Posterior vena cava (tissue), 2 donors: Measurements from ENCODE around the gene TOMT. TPM values are rescaled to one million over a fixed set of nuclear protein-coding genes. Genes with fewer than 3 reads are reported as not detected.
"Not testable (repeated sequence)": the region's sequence is repeated elsewhere in the genome, so short reads cannot be mapped to it uniquely, and the experiment has no call there.

ENCODE experiments used
- DNase-seq: peaks from one replicate; pipeline ENCODE4 v3.0.0-alpha.2; 2020; ENCODE audit warnings: low spot score
- intact Hi-C, 2 donors: fragments of 100-400 bp; cut with DNase I; formaldehyde crosslinking; loops; one replicate each; pipeline versions ENCODE4 v1.14.1 to v1.14.2; 2022 to 2023
- microRNA-seq, 2 donors: library from miRNA; unstranded; fragments of <30 nt; microRNA quantifications; one replicate each; pipeline ENCODE4 v1.2.0, GENCODE V29; 2020 to 2021; ENCODE audit warnings: borderline microRNAs expressed in 2 of 2
- total RNA-seq, 2 donors: library from RNA; stranded (reverse); fragmentation: NEBNext Ultra II Directional; extraction: Animal tissue kit (Norgen Biotek cat#: 25700); gene quantifications; one replicate each; pipeline ENCODE4 v1.2.1, GENCODE V29; 2021
- donor health status: DM: yes; HTN: yes; CAD: no.
- donor health status: DM: yes; HTN: yes; CAD: no.

The TOMT gene
- total RNA-seq, 2 donors from 2014 or later = not detected

DNA sequence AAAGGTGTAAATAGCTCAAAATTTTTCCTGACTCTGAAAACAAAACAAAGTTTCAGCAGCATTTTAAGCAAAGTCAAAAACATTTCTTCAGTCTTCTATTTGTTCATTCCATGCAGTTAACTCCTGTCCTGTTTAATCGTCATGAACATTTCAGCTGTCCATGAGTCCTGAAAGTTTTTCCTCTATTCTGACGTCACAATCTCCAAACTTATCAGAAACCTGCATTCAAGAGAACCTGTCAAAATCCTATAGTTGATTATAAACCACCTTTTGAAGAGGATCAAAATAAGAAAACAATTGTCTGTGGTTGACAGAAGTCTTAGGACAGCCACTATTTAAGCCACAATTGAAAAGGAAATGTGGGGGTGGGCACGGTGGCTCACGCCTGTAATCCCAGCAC, 45.2 kb downstream of the TOMT start:
- intact Hi-C loops = no loop called here
- DNase-seq = no peak

DNA sequence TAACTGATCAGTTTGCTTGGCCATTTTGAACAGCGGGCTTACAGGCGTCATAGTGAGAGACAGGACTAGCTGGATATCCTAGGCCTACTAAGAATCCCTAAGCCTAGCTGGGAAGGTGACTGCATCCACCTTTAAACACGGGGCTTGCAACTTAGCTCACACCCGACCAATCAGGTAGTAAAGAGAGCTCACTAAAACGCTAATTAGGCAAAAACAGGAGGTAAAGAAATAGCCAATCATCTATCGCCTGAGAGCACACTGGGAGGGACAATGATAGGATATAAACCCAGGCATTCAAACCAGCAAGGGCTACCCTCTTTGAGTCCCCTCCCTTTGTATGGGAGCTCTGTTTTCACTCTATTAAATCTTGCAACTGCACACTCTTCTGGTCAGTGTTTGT, 48.1 kb downstream of the TOMT start:
- DNase-seq, intact Hi-C loops: not testable (repeated sequence)

DNA sequence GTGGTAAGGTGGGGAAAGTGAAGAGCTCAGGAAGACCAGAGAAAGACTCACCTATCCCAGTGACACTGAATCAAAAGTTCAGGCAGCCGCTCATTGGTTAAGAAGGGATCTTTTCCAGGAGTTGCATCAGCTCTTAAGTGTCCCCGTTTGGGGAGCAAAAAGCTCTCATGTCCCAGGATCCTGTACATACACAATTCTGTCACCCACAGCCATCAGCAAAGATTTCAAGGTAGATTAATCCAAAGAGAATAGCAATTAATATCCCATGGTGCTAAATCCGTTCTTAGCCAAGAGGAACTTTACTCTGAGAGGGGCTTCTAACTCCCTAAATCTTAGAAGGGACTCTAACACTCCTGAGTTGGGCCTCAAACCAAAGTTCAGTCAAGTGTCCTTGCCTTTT, 49.1 kb downstream of the TOMT start:
- no peak for DNase-seq
- intact Hi-C loops = no loop called here

DNA sequence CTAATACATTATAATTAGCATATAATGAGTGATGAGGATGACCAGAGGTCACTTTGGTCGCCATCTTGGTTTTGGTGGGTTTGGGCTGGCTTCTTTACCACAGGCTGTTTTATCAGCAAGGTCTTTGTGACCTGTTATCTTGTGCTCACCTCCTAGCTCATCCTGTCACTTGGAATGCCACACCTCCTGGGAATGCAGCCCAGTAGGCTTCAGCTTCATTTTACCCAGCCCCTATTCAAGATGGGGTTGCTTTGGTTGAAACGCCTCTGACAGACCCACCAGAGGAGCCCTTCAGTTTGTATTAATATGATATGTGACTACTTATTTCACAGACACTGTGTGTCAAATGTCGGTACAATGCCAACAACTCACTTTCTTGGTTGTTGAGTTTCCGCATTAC, 50.0 kb downstream of the TOMT start:
- DNase-seq = no peak
- intact Hi-C loops = no loop called here

DNA sequence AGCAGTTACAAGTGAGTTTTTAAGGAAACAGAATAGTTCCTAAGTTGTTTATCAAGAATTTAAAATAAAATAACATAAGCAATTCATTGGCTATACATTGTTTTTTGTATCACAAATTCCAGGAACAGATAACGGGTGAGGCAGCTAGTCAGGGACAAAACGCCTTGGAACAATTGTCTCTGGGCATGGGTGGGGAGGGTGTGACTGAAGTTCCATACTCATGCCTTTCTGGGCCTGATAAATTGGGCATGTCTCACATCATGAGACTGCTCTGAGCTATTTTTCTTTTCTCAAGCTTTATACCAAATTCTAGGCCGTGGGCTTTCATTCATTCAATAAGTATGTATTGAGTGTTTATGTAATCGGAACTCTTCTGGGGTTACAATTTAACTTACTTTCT, 51.4 kb downstream of the TOMT start:
- no peak for DNase-seq

More for the DNA sequence above, 51.4 kb downstream of the TOMT start:
- intact Hi-C loops = no loop called here

Small RNA genes lying within 50 kb of the gene (microRNA-seq; reads per million reads assigned to microRNA genes)
- gene MIR3165 = 0 reads per million in 2 donors

Other genes with a start within 250 kb of the TOMT start
- gene DEFB131B, start 227.5 kb upstream of the TOMT start, total RNA-seq = not detected
- gene XNDC1N, start 177.3 kb upstream of the TOMT start, total RNA-seq = 1 to 10 TPM; 4.0 to 4.6 TPM
- 10 to 100 TPM; 27.4 to 29.0 TPM for gene RNF121, start 176.9 kb upstream of the TOMT start, total RNA-seq
- gene IL18BP, start 107.0 kb upstream of the TOMT start, total RNA-seq = 10 to 100 TPM; 11.3 to 13.0 TPM
- gene NUMA1, start 25.4 kb upstream of the TOMT start, total RNA-seq = 100 to 1,000 TPM; 129 to 143 TPM
- gene LRRC51, start 25.1 kb upstream of the TOMT start, total RNA-seq = 1 to 10 TPM; 6.0 to 6.9 TPM
- 10 to 100 TPM; 63.3 to 73.7 TPM for gene LAMTOR1, start 2.6 kb upstream of the TOMT start, total RNA-seq
- 10 to 100 TPM; 34.6 to 35.8 TPM for gene ANAPC15, start 6.8 kb downstream of the TOMT start, total RNA-seq
- gene FOLR3, start 29.8 kb downstream of the TOMT start, total RNA-seq = 1 to 10 TPM in 1 of 2 donors, under 1 TPM in 1; 0.74 to 3.6 TPM
- gene FOLR1, start 86.2 kb downstream of the TOMT start, total RNA-seq = not detected
- gene FOLR2, start 110.9 kb downstream of the TOMT start, total RNA-seq = 10 to 100 TPM; 16.2 to 66.4 TPM
- gene INPPL1, start 118.8 kb downstream of the TOMT start, total RNA-seq = 100 to 1,000 TPM; 108 to 110 TPM
- gene PHOX2A, start 138.3 kb downstream of the TOMT start, total RNA-seq = not detected